Right ventricle myocardium inferior (tissue), 1 donor: Measurements from ENCODE around the gene OR51B2. TPM values are rescaled to one million over a fixed set of nuclear protein-coding genes. Genes with fewer than 3 reads are reported as not detected.
"Not testable (repeated sequence)": the region's sequence is repeated elsewhere in the genome, so short reads cannot be mapped to it uniquely, and the experiment has no call there.

ENCODE experiments used
- ATAC-seq: fragments of 200-7000 bp; cut with Tn5 transposase; one replicate; pipeline ENCODE4 v1.9.1; 2020; ENCODE audit warnings: mild to moderate bottlenecking, moderate library complexity
- DNase-seq: peaks from one replicate; pipeline ENCODE4 v3.0.0; 2021; ENCODE audit errors: missing footprints
- intact Hi-C: fragments of 100-400 bp; cut with DNase I; formaldehyde crosslinking; loops from one replicate; pipeline ENCODE4 v1.11.0; 2022
- total RNA-seq: library from RNA; stranded (reverse); fragmentation: NEBNext Ultra II Directional; extraction: Animal tissue kit (Norgen Biotek cat#: 25700); gene quantifications from one replicate; pipeline ENCODE4 v1.2.1, GENCODE V29; 2021
- donor health status: DM: no; HTN: yes; CAD: no; lungs with severe emphysema.

Gene OR51B2
- total RNA-seq, 1 donor from 2014 or later: not detected

DNA sequence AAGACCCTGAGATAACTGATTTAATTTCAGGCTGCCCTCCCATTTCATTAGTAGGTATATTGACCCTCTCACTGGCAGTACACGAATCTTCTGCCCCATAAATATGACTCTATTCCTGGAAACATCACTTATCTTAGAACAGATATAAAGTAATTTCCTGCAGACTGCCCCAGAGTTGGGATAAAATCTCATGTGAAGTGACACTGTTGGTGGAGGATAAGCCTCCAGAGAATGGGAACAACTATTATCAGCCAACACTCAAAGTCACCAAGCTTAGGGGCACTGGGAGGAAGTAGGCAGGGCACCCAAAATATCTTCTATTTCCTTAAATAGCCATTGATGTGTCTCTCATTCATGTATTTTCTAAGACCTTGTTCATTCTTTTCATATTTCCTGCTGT, 11.1 kb upstream of the OR51B2 start:
- ATAC-seq: no peak
- intact Hi-C loops: no loop called here
- DNase-seq: no peak

DNA sequence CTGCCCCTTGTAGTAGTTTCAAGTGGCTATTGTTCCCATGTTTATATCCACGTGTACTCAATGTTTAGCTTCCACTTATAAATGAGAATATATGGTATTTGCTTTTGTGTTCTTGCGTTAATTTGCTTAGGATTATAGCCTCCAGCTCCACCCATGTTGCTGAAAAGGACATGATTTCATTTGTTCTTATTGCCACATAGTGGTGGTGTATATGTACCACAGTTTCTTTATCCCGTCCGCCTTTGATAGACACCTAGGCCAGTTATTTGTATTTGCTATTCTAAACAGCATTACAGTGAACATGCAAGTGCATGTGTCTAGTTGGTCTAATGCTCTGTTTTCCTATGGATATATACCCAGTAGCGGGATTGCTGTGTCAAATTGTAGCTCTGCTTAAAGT, 6.8 kb downstream of the OR51B2 start:
- intact Hi-C loops: no loop called here
- ATAC-seq: no peak
- DNase-seq: no peak

DNA sequence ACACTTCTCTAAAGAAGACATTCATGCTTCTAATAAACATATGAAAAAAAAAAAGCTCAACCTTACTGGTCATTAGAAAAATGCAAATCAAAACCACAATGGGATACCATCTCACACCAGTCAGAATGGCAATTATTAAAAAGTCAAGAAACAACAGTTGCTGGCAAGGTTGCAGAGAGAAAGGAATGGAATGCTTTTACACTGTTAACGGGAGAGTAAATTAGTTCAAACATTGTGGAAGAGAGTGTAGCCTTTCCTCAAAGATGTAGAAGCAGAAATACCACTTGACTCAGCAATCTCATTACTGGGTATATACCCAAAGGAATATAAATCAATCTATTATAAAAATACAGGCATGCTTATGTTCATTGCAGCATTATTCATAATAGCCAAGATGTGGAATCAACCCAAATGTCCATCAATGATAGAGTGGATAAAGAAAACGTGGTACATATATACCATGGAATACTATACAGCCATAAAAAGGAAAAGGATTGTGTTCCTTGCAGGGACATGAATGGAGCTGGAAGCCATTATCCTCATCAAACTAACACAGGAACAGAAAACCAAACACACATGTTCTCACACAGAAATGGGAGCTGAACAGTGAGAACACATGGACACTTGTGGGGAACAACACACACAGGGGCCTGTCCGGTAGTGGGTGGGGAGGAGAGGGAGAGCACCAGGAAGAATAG, 10.6 kb downstream of the OR51B2 start:
- ATAC-seq, intact Hi-C loops, DNase-seq: not testable (repeated sequence)

DNA sequence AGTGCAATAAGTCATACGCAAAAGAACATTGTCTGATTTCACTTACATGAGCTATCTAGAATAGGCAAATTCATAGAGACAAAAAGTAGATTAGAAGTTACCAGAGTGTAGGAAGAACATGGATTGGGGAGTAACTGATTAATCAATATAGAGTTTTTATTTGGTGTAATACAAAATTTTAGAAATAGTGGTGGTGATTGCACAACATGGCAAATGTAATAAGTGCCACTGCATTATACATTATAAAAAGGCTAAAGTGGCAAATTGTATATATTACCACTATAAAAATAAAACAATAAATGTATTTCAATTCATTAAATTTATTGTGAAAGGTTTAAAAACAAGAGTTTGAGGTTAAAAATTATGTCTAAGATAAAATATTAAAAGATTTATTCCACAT, 13.7 kb downstream of the OR51B2 start:
- intact Hi-C loops: no loop called here
- DNase-seq (no peak), ATAC-seq (no peak)

DNA sequence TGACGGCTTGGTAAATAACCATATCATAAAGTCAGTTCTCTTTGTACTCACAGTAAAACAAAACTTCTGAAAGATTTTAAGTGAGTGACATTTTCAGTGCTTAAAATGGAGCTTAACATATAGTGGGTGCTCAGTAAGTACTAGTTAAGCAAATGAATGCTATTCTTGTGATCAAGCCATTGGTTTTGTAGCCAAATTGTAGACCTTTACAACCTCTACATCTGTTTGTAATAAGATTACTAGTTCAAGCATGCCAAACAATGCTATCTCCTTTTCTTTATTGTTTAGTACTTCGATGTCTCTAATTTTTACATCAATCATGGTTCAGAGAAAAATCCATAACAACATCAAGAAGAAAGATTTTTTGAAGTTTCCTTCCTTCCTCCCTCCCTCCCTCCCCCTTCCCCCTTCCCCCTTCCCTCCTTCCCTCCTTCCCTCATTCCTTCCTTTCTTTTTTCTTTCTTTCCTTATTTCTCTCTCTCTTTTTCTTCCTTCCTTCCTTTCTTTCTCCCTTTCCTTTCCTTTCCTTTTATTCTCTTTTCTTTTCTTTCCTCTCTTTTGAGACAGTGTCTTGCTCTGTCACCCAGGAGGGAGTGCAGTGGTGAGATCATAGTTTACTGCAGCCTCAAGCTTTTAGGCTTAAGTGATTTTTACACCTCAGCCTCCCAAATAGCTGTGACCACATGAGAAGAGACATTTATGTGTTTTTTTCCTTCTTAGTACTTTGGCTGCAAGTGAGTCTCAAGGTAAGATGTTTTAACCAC, 16.7 kb downstream of the OR51B2 start:
- intact Hi-C loops: no loop called here
- no peak for DNase-seq
- no peak for ATAC-seq

DNA sequence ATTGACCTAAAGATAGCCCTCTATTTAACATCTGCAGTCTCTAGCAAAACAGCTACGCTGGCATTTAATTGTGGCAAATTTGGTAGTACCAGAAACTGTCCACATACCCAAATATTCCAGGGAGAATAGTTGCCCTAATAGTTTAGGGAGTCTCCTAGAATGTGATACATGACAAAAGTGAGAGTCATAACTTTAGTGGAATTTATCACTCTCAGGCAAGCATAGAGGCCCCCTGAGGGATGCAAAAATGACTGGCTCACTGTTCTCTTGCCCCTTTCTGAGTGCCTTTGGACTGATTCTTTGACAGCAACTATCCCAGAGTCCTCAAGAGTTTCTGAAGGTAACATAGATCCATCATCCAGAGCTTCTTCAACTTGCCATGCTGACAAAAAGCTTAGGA, 20.1 kb downstream of the OR51B2 start:
- no peak for ATAC-seq
- DNase-seq: no peak
- intact Hi-C loops: no loop called here

DNA sequence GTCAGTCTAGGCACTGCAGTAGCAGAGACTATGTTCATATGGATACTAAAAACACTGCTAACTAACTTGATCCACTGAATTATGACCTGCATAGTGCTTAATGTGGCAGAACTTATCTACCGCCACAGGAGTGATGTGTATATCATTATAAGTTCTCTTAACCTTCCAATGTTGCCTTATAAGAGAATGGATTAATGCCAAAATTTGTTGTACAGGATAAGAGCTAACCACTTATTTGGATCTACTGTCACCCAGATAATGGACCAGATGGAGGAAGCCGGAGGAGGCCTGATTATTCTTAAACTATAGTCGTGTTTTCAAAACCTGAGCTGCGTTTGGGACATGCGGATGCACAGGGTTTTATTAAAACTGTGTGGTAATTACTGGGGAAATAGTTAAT, 20.5 kb downstream of the OR51B2 start:
- ATAC-seq: no peak
- intact Hi-C loops: no loop called here
- DNase-seq: no peak

DNA sequence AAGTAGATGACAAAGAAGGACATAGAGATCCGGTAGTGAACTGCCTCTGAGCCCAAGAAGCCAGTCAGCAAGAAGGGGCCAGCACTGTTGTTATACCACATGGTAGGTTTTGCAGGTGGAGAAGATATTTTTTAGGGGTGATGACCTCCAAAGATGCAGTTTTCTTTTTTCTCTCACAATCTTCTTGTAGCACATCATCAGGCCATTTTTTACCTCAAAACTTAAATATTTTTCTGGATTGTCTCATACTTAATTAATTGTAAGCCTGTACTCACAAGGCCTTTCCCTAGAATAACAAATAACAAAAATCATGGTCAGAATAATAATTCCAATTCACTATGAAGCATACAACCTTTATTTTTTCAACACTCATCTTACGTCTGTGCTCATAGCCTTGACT, 22.3 kb downstream of the OR51B2 start, which contains the start of gene OR51B4:
Gene OR51B4 (minus strand): TSS at position 101 of the 400 bp plus-strand sequence. CDS start 0 bp downstream, at position 101.
- ATAC-seq (no peak), DNase-seq (no peak)
- intact Hi-C loops: no loop called here

DNA sequence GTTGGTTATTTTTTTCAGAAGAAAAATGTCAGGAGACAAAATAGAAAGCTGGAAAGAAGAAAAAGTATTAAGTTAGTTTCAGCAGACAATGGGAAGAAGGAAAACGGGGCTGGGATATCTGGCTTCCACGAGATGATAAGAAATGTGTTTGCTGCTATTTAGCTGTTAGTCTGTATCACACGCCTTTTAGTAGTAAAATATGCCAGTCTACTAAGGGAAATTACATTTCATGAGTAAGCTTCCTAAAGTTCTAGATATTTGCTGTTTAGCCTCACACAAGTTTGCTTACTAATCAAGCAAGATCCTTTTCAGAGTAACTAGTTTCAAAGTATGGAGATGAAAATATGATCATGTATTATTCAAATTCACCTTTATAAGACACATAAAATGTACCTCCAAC, 23.8 kb downstream of the OR51B2 start:
- no peak for DNase-seq
- intact Hi-C loops: no loop called here
- no peak for ATAC-seq

DNA sequence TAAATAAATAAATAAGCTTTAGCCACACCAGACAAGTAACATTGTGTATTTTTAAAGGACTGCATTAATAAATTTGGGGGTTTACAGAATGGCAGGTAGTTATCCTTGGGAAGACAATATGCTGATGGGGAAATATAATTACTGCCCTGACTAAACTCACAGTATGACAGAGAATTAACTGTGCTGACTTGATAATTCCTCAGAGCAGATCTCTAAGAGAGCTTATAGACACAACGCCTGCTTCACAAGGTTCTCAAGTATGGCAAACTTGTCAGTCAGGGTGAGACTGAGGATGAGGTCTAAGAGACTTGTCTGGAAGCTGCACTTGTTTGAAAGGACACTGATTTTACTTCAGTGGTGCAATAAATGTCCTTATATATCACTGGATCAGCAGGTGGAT, 25.6 kb downstream of the OR51B2 start:
- DNase-seq: no peak
- ATAC-seq: no peak
- intact Hi-C loops: no loop called here

DNA sequence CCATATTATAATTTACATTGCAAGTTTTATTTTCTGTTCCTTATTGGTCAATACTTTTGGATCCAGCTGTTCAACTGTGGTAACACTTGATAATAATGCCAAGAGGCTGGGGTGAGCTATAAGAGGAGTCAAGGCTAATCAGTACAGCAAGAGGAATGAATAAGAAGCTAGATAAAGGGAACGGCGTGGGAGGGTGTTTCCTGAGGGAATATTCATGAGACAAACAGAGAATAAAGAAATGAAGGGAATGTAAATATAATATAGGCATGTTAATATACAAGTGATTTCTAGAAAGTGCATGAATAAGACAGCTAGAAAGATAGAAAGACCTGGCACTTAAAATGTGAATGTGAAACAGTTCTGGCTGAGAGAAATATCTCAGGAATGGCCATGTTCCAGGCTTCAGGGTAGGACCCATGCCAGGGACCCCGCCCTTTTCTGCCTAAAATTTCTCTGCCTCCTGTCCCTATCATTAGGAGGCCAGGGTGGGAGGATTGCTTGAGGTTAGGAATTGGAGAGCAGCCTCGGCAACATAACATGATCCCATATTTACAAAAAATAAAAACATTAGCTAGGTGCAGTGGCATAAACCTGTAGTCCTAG, 26.3 kb downstream of the OR51B2 start:
- ATAC-seq: no peak
- intact Hi-C loops: no loop called here
- no peak for DNase-seq

DNA sequence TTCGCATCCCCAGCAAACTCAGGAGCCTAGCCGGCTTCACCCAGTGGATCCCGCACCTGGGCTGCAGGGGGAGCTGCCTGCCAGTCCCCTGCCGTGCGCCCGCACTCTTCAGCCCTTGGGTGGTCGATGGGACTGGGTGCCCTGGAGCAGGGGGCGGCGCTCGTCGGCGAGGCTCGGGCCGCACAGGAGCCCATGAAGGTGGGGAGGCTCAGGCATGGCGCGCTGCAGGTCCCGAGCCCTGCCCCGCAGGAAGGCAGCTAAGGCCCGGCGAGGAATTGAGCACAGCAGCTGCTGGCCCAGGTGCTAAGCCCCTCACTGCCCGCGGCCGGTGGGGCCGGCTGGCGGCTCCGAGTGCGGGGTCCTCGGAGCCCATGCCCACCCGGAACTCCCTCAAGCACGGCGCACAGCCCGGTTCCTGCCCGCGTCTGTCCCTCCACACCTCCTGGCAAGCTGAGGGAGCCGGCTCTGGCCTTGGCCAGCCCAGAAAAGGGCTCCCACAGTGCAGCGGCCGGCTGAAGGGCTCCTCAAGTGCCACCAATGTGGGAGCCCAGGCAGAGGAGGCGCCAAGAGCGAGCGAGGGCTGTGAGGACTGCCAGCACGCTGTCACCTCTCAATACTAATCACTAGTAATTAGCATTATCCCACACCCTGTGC, 29.6 kb downstream of the OR51B2 start:
- ATAC-seq, intact Hi-C loops: not testable (repeated sequence)
- DNase-seq: peak; percentile 37

DNA sequence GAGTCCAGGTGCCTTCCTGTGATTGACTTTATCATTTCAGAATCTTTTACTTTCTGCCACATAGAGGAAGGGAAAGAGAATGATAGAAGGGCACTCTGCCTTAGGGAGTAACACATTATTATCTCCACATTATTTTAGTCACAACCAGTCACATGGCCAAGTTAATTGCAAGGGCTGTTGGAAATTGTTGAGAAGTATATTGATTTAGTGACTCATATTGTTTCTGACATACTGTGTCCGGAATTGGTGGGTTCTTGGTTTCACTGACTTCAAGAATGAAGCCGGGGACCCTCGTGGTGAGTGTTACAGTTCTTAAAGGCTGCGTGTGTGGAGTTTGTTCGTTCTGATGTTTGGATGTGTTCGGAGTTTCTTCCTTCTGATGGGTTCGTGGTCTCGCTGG, 31.1 kb downstream of the OR51B2 start:
- ATAC-seq (no peak), DNase-seq (no peak)
- intact Hi-C loops: no loop called here

DNA sequence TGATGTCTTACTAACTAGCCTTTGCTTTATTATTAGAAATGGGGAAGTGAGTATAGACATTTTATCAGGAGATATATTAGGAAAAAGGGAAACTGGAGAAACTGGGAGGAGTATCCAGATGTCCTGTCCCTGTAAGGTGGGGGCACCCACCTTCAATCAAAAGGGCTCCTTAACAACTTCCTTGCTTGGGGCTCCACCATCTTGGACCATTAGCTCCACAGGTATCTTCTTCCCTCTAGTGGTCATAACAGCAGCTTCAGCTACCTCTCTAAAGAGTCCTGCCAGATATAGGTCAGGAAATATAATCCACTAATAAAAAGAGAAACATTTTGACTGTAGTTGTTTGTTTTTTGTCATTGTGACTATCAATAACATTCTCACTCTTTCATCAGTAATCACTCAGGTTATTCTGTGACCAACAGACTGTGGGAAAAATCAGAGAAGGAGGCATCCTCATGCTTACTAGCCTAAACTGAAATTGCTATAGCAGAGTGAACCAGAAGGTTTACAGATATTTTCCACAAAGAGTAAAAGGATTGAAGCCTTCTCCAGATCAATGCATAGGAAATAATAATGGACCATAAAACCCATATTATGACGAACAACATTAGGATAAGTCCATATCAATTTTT, 32.8 kb downstream of the OR51B2 start:
- intact Hi-C loops: no loop called here
- ATAC-seq: no peak
- DNase-seq: no peak

DNA sequence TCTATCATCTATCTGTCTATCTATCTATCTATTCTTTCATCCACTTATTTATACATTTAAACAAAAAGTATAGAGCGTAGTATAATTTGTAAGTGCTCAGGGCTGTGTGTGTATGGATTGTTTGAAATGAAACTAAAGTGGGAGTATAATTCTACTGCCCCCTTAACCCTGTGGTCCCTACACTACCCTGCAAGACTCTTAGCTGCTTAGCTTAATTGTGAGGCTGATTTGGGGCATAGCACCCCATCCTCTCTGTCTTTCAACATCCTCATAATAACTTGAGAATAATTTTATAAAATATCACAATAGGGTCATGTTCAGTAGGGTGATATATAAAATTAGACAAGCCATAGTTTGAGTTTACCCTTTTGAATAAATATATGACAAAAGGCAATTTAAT, 34.0 kb downstream of the OR51B2 start:
- ATAC-seq: no peak
- no peak for DNase-seq
- intact Hi-C loops: no loop called here

DNA sequence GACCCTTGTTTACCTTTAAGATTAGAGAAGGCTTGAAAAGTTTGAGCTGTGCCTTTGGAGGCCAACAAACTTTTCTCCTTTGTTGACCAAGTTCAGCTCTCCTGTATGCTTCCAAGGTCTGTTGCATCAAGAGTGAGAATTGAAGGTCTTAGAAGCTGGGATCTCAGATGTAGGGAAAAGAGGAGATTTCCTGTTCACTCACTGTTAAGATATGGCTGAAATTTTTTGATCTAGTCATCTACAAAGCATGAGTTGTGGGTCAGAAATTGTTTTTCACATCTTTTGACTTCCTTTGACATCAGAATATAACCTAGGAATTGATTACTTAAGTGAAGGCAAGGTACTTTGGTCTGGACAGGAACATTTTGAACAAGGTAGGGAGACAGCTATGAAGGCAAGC, 34.4 kb downstream of the OR51B2 start:
- no peak for DNase-seq
- ATAC-seq: no peak
- intact Hi-C loops: no loop called here

DNA sequence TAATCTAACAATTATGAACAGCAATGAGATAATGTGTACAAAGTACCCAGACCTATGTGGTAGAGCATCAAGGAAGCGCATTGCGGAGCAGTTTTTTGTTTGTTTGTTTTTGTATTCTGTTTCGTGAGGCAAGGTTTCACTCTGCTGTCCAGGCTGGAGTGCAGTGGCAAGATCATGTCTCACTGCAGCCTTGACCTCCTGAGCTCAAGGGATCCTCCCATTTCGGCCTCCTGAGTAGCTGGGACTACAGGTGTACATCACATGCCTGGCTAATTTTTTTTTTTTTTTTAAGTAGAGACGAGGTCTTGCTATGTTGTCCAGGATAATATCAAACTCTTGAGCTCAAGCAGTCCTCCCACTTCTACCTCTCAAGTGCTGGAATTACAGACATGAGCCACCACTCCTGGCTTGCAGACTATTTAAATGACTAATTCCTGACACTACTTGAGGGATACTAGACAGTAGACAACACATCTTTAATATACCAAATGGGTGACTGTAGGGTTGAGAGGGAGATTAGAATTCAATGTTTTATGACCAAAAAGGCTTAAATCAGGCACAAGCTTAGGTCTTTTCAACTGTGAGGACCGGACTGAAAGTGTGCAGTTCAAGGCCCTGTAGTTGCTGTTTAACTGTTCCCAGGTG, 35.1 kb downstream of the OR51B2 start:
- no peak for DNase-seq
- intact Hi-C loops: no loop called here
- no peak for ATAC-seq

DNA sequence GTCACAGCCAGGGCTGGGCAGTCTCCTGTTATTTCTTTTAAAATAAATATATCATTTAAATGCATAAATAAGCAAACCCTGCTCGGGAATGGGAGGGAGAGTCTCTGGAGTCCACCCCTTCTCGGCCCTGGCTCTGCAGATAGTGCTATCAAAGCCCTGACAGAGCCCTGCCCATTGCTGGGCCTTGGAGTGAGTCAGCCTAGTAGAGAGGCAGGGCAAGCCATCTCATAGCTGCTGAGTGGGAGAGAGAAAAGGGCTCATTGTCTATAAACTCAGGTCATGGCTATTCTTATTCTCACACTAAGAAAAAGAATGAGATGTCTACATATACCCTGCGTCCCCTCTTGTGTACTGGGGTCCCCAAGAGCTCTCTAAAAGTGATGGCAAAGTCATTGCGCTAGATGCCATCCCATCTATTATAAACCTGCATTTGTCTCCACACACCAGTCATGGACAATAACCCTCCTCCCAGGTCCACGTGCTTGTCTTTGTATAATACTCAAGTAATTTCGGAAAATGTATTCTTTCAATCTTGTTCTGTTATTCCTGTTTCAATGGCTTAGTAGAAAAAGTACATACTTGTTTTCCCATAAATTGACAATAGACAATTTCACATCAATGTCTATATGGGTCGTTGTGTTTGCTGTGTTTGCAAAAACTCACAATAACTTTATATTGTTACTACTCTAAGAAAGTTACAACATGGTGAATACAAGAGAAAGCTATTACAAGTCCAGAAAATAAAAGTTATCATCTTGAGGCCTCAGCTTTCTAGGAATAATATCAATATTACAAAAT, 35.8 kb downstream of the OR51B2 start:
- intact Hi-C loops: no loop called here
- ATAC-seq: no peak
- no peak for DNase-seq
